ENCODE data around the gene ATL2. TPM values are rescaled to one million over a fixed set of nuclear protein-coding genes. Genes with fewer than 3 reads are reported as not detected.
"Not testable (repeated sequence)": the region's sequence is repeated elsewhere in the genome, so short reads cannot be mapped to it uniquely, and the experiment has no call there.

ATL2 gene
- total RNA-seq, 2 donors from 2014 or later, result 43.6 to 62.6 TPM

GRCh38 chr2:38415023-38415422 is 38.0 kb upstream of the ATL2 start:
- TF ChIP-seq POLR2A (IDR thresholded peaks at IDR 0.05) (no peak), CTCF (IDR thresholded peaks at IDR 0.05) (no peak)
- no peak overlapping the region for H3K27ac ChIP-seq
- WGBS, 2 donors, result 65 to 71% methylated on average over 3 of the region's 3 CpGs
- H3K4me1 ChIP-seq, result no peaks in the 10 kb centered on the region
- no peaks in the 10 kb centered on the region for H3K27me3 ChIP-seq
- intact Hi-C loops (cut with DNase I), result no loop called here
- DNase-seq, result no peak
- H3K36me3 ChIP-seq (replicated peaks in 1 of 2; ENCODE audit: insufficient read depth in 1 of 2, low read depth in 2 of 2), result no peaks in the 10 kb centered on the region
- H3K4me3 ChIP-seq, result no peak overlapping the region
- H3K9me3 ChIP-seq, result peaks cover 0 to 12% (median 0%) of the 10 kb centered on the region in 3 donors
- no peak for ATAC-seq

- peaks cover 0 to 12% (median 0%) of the 10 kb centered on the region in 3 donors for H3K9me3 ChIP-seq
- H3K36me3 ChIP-seq (replicated peaks in 1 of 2; ENCODE audit: insufficient read depth in 1 of 2, low read depth in 2 of 2); DNase-seq; ATAC-seq; intact Hi-C loops (cut with DNase I); H3K27me3 ChIP-seq; H3K27ac ChIP-seq; H3K4me3 ChIP-seq; H3K4me1 ChIP-seq: not testable (repeated sequence)
- WGBS, 2 donors, result 84% methylated on average over 4 of the region's 4 CpGs
Measured at GRCh38 chr2:38412235-38412871, 35.3 kb upstream of the ATL2 start.

- Histone ChIP-seq H3K4me1 (peaks cover 13% of the 10 kb centered on the region), H3K4me3 (no peak overlapping the region), H3K27me3 (no peaks in the 10 kb centered on the region), H3K9me3 (peaks cover 0 to 12% (median 0%) of the 10 kb centered on the region in 3 donors), H3K27ac (peak overlapping the region in 3 of 4 donors; percentile 46 to 67 (median 58)), H3K36me3 (replicated peaks in 1 of 2; ENCODE audit: insufficient read depth in 1 of 2, low read depth in 2 of 2) (no peaks in the 10 kb centered on the region)
- no peak for TF ChIP-seq CTCF (IDR thresholded peaks at IDR 0.05)
- TF ChIP-seq POLR2A (IDR thresholded peaks at IDR 0.05), result no peak
- DNase-seq (peak; percentile 21 to 64 (median 58)), ATAC-seq (peak; percentile 84)
- WGBS, 2 donors, result 20 to 34% methylated on average over 2 of the region's 2 CpGs
- intact Hi-C loops (cut with DNase I), result no loop called here
Measured at GRCh38 chr2:38409156-38410102, 32.4 kb upstream of the ATL2 start.

GRCh38 chr2:38407111-38407682 is 30.1 kb upstream of the ATL2 start:
- WGBS, 2 donors, result 58% methylated on average over 4 of the region's 4 CpGs
- H3K27me3 ChIP-seq, result no peaks in the 10 kb centered on the region
- peak in 1 of 4 donors; percentile 9 for DNase-seq

More at GRCh38 chr2:38407111-38407682, 30.1 kb upstream of the ATL2 start:
- peaks cover 13% of the 10 kb centered on the region for H3K4me1 ChIP-seq
- no peak overlapping the region for H3K4me3 ChIP-seq
- peak; percentile 49 for ATAC-seq
- peak overlapping the region in 1 of 4 donors; percentile 27 for H3K27ac ChIP-seq
- intact Hi-C loops (cut with DNase I), result no loop called here
- no peaks in the 10 kb centered on the region for H3K36me3 ChIP-seq (replicated peaks in 1 of 2; ENCODE audit: insufficient read depth in 1 of 2, low read depth in 2 of 2)
- TF ChIP-seq CTCF (IDR thresholded peaks at IDR 0.05) (no peak), POLR2A (IDR thresholded peaks at IDR 0.05) (no peak)
- peaks cover 0 to 2% (median 0%) of the 10 kb centered on the region in 3 donors for H3K9me3 ChIP-seq
